SK-N-SH treated with all-trans-retinoic acid at 6 μM for 48 hours (cell line): ENCODE results near the gene RUFY3.

Experiments used
- CREB5 ChIP-seq: fragments of 250-450 bp; sonication (Bioruptor Pico); IDR thresholded peaks from 2 replicates; pipeline ENCODE4 v1.5.1; 2020; ENCODE audit warnings: low read depth, mild to moderate bottlenecking, moderate library complexity
- CSDC2 ChIP-seq: fragments of 250-450 bp; sonication (Bioruptor Pico); IDR thresholded peaks from 2 replicates; pipeline ENCODE4 v1.5.0; 2020; ENCODE audit warnings: mild to moderate bottlenecking, moderate library complexity
- CSRNP3 ChIP-seq: fragments of 250-450 bp; sonication (Bioruptor Pico); IDR thresholded peaks from 2 replicates; pipeline ENCODE4 v1.5.1; 2021; ENCODE audit warnings: mild to moderate bottlenecking, moderate library complexity
- OSR1 ChIP-seq: fragments of 250-450 bp; sonication (Bioruptor Pico); IDR thresholded peaks from 2 replicates; pipeline ENCODE4 v1.8.0; 2022; ENCODE audit warnings: moderate library complexity, mild to moderate bottlenecking, inconsistent platforms
- TCF4 ChIP-seq: fragments of 250-450 bp; sonication (Bioruptor Pico); IDR thresholded peaks from 2 replicates; pipeline ENCODE4 v1.8.0; 2021; ENCODE audit warnings: mild to moderate bottlenecking, moderate library complexity, borderline replicate concordance
- ZFP30 ChIP-seq: fragments of 450-650 bp; formaldehyde crosslinking; IDR thresholded peaks from 2 replicates; pipeline ENCODE4 v1.5.0; 2022; ENCODE audit warnings: mild to moderate bottlenecking, moderate library complexity
- ZNF70 ChIP-seq: fragments of 450-650 bp; formaldehyde crosslinking; IDR thresholded peaks from 2 replicates; pipeline ENCODE4 v1.5.0; 2020; ENCODE audit warnings: mild to moderate bottlenecking, moderate library complexity
- ZNF8 ChIP-seq: fragments of 450-650 bp; formaldehyde crosslinking; IDR thresholded peaks from 2 replicates; pipeline ENCODE4 v1.5.0; 2020; ENCODE audit warnings: mild to moderate bottlenecking, moderate library complexity

- TF ChIP-seq OSR1 (CRISPR knock-in tag): no peak
- TF ChIP-seq ZNF70 (CRISPR knock-in tag): no peak
- TF ChIP-seq ZNF8 (CRISPR knock-in tag): no peak
- no peak for TF ChIP-seq ZFP30 (CRISPR knock-in tag)
- TF ChIP-seq CSDC2 (CRISPR knock-in tag): no peak
- TF ChIP-seq CSRNP3 (CRISPR knock-in tag): no peak
- no peak for TF ChIP-seq TCF4
- TF ChIP-seq CREB5 (CRISPR knock-in tag): no peak
Measured at GRCh38 chr4:70841951-70842350, 120.2 kb downstream of the RUFY3 start.
